ENCODE measurements around the gene LSP1.

The LSP1 gene

GRCh38 chr11:1825039-1825740, 27.7 kb upstream of the LSP1 start:
- no peak for DNase-seq

GRCh38 chr11:1825785-1826451, 27.0 kb upstream of the LSP1 start:
- DNase-seq: no peak

GRCh38 chr11:1826552-1827094, 26.3 kb upstream of the LSP1 start:
- no peak for DNase-seq

GRCh38 chr11:1827095-1827813, 25.6 kb upstream of the LSP1 start:
- DNase-seq: no peak

GRCh38 chr11:1827931-1828330, 25.0 kb upstream of the LSP1 start:
- no peak for DNase-seq

GRCh38 chr11:1828542-1828941, 24.3 kb upstream of the LSP1 start:
- DNase-seq: no peak

GRCh38 chr11:1829039-1829820, 23.7 kb upstream of the LSP1 start:
- DNase-seq: no peak

GRCh38 chr11:1830004-1830321, 22.9 kb upstream of the LSP1 start:
- no peak for DNase-seq

- DNase-seq: no peak
These were observed 22.3 kb upstream of the LSP1 start for GRCh38 chr11:1830322-1831223.

- DNase-seq: no peak
These were observed 21.3 kb upstream of the LSP1 start for GRCh38 chr11:1831338-1832210.

- DNase-seq: peak; percentile 4
These were observed 20.5 kb upstream of the LSP1 start for GRCh38 chr11:1832211-1832919.

GRCh38 chr11:1832920-1833295, 20.0 kb upstream of the LSP1 start:
- no peak for DNase-seq

GRCh38 chr11:1834062-1834610, 18.7 kb upstream of the LSP1 start:
- no peak for DNase-seq

- DNase-seq: no peak
These were observed 17.9 kb upstream of the LSP1 start, which contains the start of gene SYT8 for GRCh38 chr11:1834779-1835670. SYT8 (plus strand) TSS chr11:1834990; CDS start chr11:1835106, 116 bp downstream.

GRCh38 chr11:1835671-1836010, 17.2 kb upstream of the LSP1 start:
- no peak for DNase-seq

GRCh38 chr11:1836011-1836945, 16.6 kb upstream of the LSP1 start:
- no peak for DNase-seq

GRCh38 chr11:1837171-1838076, 15.5 kb upstream of the LSP1 start:
- DNase-seq: no peak
